Occipital lobe (tissue), 2 donors: ENCODE data around the gene PDLIM3. TPM values are rescaled to one million over a fixed set of nuclear protein-coding genes. Genes with fewer than 3 reads are reported as not detected.
"Not testable (repeated sequence)": the region's sequence is repeated elsewhere in the genome, so short reads cannot be mapped to it uniquely, and the experiment has no call there.

Source experiments
- DNase-seq: peaks from one replicate; lab custom pipeline; 2025; lab: John Stamatoyannopoulos, UW
- total RNA-seq: library from RNA; depleted of rRNA; stranded (reverse); fragments of >200 nt; gene quantifications from one replicate; pipeline ENCODE4 v1.2.3, GENCODE V29; 2014

Gene PDLIM3
- total RNA-seq, 1 donor from 2014 or later = 18.2 TPM

DNA sequence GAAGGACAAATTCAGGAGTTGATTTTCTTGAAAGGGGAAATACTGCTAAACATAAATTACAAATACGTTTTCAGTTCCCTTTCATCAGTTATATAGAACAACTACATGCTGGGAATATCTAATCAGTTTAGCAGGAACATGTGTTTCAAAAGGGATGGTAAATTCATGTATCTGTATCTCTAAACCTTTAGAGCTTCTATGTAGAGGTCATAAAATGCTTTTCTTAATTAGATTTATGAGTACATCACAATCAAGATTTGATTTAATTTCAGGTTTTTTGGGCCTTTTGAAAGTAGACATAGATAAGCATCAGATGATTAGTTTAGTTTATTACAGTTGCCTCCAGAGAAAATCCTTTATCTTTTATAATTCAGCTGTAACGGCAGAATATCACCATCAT, 12.9 kb downstream of the PDLIM3 start:
- no peak for DNase-seq

DNA sequence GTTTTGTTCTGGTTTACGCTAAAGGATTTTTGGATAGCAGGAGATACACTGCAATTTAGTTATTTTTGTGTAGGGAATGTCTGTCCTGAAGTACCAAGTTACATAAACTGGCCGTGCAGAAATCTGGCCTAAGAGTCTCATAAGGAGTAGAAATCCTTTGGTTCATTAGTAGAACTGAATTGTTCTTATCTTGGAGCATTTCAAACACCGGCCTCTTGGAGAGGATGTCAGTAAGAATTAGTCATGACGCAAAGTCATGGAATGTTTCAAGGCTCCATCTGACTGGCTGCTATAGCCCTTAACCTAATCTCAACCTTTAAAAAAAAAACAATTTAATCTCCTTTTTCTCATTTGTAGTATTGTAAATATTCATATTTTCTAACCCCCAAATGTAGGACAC, 15.2 kb downstream of the PDLIM3 start:
- no peak for DNase-seq

DNA sequence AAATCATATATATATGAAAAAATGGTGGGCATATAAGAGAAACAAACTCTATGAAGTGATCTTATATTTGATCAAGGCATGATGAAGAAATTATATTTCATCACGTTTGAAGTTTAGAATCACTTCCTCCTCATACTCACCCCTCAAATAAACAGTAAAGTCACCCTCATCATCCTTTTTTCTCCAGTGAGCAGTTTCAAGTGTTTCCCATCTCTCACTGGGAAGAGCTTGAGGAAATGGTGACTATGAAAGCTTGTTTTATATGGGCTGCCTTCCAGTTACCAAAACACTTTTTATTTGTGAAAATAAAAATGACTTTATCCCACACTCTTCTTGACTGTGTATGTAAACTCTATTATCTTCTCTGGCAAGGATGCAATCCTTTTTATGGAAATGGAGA, 16.8 kb downstream of the PDLIM3 start:
- no peak for DNase-seq

DNA sequence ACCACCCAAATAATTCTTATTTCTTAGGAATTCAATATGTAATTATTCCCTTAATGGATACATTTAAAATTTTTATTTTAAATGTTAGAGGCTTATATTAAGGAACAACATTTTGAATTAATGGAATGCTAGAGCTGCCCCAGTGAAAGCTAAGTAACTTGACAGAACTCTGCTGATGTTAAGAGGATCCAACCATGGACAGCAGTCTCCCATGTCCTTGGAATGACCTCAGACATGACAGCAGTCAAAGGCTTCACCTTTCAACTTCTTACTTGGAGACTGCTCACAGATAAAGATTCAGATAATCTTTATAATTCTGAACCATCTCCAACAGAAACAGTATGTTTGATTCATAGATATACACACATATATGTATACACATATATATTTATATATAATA, 17.2 kb downstream of the PDLIM3 start:
- no peak for DNase-seq

DNA sequence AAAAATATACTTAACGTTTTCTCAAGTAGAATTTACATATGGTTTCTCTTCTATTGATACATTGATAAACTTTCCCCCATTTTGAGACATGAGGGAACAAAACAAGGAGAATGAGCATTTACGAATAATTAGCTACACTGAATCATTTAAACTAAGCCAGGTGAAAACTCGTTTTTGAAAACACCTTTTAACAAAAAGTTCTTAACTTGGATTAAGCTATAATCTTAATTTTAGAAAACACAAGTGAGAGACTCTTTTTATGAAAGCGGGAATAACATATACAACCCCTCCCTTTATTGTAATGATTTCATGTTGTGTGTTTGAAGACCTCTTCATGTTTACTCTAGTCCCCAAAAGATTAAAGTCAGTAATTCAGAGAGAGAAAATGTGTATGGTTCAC, 20.1 kb downstream of the PDLIM3 start:
- no peak for DNase-seq

DNA sequence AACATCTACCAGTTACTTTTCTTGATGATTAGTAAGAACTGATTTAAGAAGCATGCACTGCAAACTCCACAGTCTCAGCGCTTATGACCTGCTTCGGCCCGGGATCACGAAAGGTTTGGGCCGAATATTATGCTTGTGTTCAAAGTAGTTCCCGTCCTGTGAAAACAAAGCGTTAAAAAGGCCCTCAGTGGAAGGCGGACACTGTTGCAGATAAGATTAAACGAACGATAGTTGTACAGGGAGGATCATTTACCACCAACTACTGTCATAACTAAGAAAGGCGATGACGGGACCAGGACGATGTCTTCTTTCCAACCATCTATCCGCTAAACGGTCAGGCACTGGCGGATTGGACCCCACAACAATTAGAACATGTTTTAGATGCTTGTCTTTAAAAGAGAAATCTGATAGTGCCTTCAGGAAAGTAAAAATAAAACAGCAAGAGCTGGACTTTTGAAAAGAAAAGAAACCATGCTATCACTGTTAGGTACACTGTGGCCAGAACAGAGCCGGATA, 21.1 kb downstream of the PDLIM3 start:
- DNase-seq = no peak

DNA sequence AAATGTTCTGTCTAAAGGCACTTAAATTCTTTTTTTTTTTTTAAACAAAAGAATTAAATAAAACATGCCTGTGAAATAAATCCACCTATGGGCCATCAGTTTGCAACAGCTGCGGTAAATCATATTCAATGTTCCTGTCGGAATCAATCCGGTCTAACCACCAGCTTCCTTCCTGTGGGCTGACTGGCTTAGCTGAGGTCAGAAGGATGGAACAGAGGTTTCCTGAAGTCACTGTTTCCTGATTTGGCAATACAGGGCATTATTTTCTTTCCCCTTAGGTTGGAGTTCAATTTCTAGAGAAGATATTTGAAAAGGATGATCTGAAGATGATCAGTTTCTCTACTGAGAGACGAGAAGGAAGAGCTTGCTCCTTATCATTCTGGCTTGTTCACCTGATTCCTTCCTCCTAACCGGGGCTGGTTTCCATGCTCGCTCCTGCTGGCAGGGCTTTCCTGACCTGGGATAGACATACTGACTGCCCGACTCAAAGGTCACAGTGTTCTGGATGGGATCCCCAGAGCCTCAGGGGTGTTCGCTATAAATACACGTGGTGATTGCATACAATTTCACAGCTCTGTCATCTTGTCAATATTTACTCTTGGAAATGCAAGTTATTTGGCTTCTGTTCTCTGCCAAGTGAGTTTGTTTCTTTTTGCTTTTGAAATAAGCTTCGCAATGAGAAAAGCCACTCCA, 21.7 kb downstream of the PDLIM3 start:
- DNase-seq = no peak

DNA sequence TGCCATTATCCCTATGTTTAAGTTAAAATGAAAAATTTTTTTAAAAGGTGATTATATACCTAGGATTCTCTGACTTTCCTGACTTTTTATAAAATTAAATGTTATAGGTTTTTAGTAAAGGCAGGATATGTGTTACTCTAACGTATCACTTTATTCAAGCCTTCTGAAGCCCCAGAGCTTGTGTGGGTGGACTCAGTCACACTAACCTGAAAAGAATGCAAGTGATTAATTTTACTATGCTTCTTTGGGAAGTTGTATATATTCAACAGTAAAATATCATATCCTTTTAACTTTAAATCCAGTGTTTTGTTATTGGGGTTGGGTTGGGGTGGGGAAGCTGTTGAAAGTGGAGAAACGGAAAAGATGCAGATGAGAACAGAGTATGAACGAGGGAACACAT, 22.8 kb downstream of the PDLIM3 start:
- DNase-seq = no peak

DNA sequence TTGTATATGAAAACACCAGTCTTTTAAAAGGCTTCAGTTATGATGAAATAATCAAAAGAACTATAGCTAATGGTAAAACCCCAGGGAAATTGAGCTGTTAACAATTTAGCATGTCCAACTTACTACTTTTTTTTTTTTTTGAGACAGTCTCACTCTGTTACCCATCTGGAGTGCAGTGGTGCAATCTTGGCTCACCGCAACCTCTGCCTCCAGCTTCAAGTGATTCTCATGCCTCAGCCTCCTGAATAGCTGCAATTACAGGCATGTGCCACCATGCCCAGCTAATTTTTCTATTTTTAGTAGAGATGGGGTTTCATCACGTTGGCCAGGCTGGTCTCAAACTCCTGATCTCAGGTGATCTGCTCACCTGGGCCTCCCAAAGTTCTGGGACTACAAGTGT, 24.1 kb downstream of the PDLIM3 start:
- DNase-seq = not testable (repeated sequence)

DNA sequence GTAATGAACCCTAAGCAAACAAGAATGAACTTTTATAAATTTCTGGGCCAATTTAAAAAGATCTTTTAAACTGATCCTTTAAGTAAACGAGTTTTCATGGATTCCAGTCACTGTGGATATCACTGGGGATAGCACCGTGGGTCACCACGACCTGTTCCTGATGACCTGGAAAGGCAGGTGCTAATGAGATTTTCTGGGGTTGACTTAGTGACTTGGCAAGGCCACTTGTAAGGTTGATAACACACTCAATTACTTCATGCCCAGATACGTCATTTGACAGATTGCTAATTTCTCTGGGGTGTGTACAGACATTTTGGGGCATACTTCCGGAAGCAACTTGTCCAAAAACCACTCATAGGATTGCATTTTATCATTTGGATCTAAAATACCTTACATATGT, 24.5 kb downstream of the PDLIM3 start:
- no peak for DNase-seq

DNA sequence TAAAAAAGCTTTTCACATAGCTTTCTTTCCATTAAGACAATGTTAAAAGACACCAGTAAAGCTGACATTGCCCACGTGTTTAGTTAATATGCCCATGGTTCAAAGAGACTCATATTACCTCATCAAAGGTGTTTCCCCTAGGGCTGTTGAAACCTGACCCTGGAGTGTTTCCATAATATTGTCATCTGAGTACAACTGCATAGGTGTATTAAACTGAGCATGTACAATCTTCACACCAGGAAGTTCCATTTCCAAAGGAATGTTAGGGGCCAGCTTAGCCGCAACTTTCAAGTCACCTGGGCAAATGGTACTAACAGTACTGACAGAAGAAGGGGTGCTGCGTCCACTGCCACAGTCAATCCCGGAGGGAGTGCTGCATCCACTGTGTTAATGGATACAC, 27.1 kb downstream of the PDLIM3 start:
- no peak for DNase-seq

DNA sequence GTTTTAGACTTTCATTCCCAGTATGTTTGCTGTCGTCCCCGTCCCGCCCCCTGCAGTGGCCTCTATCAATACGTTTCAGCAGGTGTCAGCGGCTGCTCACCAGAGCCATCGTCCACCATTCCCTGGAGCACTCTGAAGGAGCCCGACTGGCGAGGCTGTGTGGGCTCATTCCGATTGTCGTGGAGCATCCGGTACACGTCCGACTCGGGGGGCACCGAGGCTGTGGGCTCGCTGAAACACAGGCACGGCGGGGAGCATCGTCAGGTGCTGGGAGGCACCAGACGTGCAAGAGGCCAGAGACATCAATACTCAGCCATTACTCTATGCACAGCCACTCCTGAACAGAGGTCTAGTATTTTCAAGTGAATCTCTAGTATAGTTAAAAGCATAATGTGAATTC, 28.9 kb downstream of the PDLIM3 start:
- DNase-seq = no peak

DNA sequence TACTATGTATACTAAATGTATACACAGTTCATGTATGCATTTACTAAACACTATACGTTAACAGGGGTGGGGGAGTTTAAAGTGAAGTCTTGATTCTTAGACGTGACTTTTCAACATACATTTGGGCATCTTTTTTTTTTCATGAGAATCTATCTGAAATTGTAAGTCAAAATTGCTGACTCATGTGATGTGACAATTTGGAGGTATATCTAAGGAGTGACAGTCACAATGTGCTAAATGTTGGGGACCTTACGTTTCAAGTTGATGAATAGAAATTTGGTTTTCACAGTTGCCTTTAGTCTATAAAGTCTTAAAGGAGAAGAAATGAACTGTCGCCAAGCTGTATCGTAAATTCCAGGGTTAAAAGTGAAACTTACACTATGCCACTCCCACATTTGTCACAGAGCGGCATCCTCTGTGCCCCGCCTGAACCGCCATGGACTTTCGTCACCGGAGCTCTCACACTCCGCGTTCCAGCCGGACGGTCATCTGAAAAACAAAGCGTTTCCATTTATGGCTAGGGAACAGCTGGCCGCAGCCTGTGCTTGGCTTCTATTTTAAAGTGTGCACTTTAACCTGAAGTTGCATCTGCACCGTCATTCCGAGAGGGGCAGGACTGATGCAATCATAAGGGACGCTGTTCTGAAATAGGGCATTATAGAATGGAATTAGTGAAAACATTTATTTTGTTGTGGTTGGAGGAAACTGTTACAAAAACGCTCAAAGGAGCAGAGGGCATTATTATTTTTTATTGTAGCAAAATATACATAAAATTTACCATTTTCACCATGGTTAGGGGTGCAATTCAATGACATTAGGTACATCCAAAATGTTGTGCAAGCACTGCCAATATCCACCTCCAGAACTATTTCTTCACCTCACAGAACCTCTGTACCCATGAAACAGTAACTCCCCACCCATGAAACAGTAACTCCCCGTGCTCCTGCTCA, 30.9 kb downstream of the PDLIM3 start:
- no peak for DNase-seq

DNA sequence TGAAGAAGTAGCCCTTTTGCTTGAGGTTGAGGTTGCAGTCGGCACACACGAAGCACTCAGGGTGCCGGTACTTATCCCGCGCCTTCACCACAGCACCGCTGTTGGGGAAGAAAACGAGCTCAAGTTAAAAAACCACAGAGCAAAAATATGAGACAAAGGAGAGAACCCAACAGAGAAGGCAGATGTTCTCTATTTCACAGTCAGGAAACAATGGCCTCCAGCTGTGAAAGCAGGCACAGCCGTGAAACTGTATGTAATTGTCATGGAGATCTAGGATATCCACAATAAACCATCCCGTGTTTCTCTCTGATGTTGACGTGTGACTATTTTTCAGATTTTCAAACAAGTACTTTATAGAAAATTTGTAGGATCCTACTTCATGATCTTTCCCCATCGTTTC, 32.9 kb downstream of the PDLIM3 start:
- DNase-seq = no peak

DNA sequence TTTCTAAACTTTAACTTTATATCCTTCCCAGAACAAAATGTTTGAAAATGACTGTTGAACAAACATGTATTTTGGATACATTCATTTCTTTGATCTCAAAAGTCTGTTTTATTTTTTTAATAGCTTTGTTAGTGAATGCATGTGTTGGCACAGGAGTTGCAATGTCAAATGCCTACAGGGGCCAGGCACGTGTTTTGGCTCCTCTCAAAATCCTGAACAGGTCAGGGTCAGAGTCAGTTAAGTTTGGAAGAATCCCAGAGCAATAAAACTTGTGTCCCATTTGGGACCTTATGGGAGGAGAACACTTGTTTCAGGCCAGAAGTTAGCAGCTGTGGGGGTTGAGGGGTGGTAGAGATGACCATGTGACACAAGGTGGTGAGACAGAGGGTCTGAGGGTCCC, 34.7 kb downstream of the PDLIM3 start:
- DNase-seq = no peak

DNA sequence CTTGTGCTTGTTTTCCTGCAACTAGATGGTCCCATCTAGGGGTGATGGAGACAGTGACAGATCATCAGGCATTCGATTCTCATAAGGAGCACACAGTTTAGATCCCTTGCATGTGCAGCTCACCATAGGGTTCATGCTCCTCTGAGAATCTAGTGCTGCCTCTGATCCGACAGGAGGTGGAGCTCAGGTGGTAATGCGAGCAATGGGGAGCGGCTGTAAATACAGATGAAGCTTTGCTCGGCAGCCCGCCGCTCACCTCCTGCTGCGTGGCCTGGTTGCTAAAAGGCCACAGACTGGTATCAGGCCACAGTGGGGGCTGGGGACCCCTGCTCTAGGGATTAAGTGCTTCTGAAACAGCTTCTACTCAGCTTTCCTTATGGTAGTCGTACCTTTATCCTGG, 35.3 kb downstream of the PDLIM3 start:
- no peak for DNase-seq

DNA sequence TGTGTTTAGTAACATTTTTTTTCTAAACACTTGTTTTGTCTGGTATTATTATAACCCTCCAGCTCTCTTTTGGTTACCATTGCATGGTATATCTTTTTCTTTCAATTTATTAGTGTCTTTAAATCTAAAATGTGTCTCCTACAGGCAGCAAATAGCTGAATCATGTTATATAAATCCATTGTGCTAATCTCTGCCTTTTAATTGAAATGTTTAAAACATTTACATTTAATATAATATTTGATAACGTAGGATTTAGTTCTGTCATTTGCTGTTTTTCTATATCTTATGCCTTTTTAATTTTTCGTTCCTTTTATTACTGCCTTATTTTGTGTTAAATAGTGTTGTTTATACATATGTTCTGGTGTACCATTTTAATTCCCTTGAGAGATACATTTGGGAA, 46.7 kb downstream of the PDLIM3 start:
- DNase-seq = no peak

DNA sequence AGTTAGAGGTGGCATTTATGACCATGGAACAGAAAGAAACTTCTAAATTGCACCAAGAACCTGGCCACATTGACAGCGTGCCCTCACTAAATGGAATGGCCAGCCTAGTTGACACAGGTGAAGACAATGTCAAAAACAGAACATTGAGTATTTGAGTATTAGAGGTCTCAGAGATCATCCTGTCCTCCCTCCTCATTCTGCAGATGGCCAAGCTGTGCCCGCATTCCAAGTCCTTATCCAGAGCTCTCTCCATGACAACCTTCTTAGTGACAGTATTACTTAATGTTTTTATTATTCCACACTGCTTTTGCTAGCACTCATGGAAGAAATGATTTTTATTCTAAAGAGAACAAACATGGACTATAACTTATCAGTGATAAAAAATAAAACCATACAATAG, 53.9 kb downstream of the PDLIM3 start:
- no peak for DNase-seq

DNA sequence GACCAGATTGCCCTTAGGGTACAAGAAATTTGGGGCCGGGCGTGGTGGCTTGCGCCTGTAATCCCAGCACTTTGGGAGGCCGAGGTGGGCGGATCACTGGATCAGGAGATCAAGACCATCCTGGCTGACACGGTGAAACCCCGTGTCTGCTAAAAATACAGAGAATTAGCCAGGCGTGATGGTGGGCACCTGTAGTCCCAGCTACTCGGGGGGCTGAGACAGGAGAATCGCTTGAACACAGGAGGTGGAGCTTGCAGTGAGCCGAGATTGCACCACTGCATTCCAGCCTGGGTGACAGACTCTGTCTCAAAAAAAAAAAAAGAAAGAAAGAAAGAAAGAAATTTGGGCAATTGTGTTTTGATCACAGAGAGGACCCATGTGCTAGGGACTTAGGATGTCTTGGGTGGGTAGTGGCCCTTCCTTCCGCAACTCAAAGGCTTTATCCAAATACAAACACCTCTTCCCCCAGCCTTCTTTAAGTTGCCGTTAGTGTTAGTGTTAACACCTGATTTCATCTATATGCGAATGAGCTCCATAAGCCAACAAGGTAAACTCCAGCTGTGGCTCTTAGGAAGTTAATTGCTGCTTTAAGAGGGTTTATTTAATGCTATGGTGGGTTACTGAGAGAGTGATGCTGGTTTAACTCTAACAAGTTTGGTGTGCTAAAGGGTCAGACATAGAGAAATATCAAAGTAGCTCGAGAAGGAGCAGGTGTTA, 55.1 kb downstream of the PDLIM3 start:
- DNase-seq = no peak

DNA sequence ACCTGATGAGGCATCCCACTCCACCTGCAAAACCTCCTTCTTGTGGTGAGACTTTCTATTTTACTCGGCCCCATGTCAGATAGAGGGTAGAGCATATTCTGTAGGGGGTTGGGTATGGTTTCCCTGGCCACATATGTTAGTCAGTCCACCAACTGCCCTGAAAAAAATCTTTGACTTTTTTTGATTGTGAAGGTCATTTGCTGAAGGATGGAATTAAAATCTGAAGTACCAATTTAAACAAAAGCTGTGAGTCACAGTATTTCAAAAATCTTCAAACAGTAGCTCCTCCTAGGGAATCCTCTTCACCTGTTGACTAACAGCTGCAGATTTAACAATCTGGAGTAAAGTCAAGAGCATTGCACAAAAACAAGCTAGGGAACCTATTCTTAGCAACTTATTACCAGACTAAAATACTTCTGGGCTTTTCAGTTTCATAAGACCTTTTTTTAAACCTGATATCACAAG, 55.8 kb downstream of the PDLIM3 start:
- DNase-seq = no peak

DNA sequence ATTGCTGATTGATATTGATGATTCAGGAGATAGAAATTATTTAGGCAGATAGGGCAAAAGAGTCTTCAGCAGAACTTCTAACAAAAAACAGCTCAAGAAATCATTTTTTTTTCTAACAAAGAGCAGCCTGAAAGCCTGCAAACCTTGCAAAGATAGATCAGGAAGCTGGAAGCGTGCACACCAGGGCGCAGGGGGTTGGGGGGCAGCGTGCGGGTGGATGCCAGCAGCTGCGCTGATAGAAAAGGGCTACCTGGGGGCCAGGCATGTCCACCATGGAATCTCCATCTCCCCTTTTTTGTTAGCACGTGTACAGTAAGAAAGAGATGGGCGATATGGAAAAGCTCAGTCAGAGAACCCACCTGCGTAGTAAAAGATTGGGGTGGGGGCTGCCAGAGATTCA, 62.1 kb downstream of the PDLIM3 start:
- no peak for DNase-seq

DNA sequence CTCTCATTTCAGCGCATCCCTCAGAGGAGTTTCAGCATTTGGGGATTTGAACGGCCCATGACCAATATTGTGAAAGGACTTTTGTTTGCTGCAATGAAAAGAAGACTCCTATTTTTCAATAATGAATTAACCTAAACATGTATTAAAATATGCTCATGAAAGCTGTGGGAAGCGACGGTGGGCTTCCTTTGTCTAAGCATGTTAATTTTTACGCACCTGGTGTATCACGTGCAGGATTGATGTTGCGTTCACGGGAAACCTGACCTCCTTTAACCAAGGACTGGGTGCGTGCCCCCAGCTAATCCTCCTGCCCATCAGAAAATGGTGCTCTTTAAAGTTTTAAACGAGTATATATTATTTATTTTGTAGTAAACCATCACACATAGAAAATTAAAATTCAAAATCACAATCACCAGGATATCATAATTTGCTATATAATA, 63.2 kb downstream of the PDLIM3 start:
- no peak for DNase-seq
